Testis (tissue), 3 donors: Measurements from ENCODE around the gene MBP. TPM values are rescaled to one million over a fixed set of nuclear protein-coding genes. Genes with fewer than 3 reads are reported as not detected.

ENCODE experiments used
- DNase-seq: peaks from one replicate; pipeline ENCODE4 v3.0.0-alpha.2; 2019
- H3K27ac ChIP-seq, 2 donors: fragments of 200-600 bp; sonication (generic); one replicate each; pipeline ENCODE4 v1.5.1; 2019
- H3K27me3 ChIP-seq: fragments of 200-600 bp; sonication (generic); one replicate; pipeline ENCODE4 v1.5.1; 2019
- H3K36me3 ChIP-seq: fragments of 200-600 bp; sonication (generic); one replicate; pipeline ENCODE4 v1.5.1; 2017; ENCODE audit warnings: low read depth; ENCODE audit errors: missing control alignments
- H3K4me1 ChIP-seq: fragments of 200-600 bp; sonication (generic); one replicate; pipeline ENCODE4 v1.5.1; 2019
- H3K4me3 ChIP-seq, 2 donors: fragments of 200-600 bp; sonication (generic); one replicate each; pipeline ENCODE4 v1.5.1; 2017 to 2019
- H3K9me3 ChIP-seq: fragments of 200-600 bp; sonication (generic); one replicate; pipeline ENCODE4 v1.5.1; 2017
- POLR2A ChIP-seq: fragments of 450-650 bp; IDR thresholded peaks from one replicate; pipeline ENCODE4 v1.6.1; 2017; ENCODE audit warnings: antibody characterized with exemption, mild to moderate bottlenecking, moderate library complexity
- WGBS, 2 donors: methylation state at CpG; one replicate each; pipeline ENCODE4 v1.1.5; 2018; 5-methylcytosine and 5-hydroxymethylcytosine counted together
- intact Hi-C: fragments of 100-400 bp; cut with DNase I; formaldehyde crosslinking; loops from one replicate; pipeline ENCODE4 v1.15.1; 2023; ENCODE audit warnings: low total_unique reads
- polyA plus RNA-seq: library from polyadenylated mRNA; stranded (reverse); fragments of 350-450 nt; fragmentation: Illumina TruSeq; extraction: RNeasy Lipid Tissue Mini Kit (QIAGEN cat#74804); gene quantifications from one replicate; pipeline ENCODE4 v1.2.3, GENCODE V29; 2014; ENCODE audit warnings: low read depth, low replicate concordance; ENCODE audit not compliant: insufficient read depth
- total RNA-seq, 2 donors: library from RNA; depleted of rRNA; stranded (reverse); fragments of >200 nt; gene quantifications; one replicate each; pipeline ENCODE4 v1.2.3, GENCODE V29; 2016
- TF ChIP-seq, protein P1 (sequence below), 3 experiments: fragments of 450-650 bp in 2 of 3; fragments of 200-600 bp in 1 of 3; sonication (generic) in 1 of 3; IDR thresholded peaks; one replicate each; pipeline ENCODE4 v1.5.1; 2016 to 2019; ENCODE audit warnings: antibody characterized with exemption in 3 of 3, mild to moderate bottlenecking in 2 of 3, moderate library complexity in 1 of 3

MBP gene
- total and polyA plus RNA-seq, 3 donors from 2014 or later = 15.4 to 20.3 (median 16.7) TPM

DNA sequence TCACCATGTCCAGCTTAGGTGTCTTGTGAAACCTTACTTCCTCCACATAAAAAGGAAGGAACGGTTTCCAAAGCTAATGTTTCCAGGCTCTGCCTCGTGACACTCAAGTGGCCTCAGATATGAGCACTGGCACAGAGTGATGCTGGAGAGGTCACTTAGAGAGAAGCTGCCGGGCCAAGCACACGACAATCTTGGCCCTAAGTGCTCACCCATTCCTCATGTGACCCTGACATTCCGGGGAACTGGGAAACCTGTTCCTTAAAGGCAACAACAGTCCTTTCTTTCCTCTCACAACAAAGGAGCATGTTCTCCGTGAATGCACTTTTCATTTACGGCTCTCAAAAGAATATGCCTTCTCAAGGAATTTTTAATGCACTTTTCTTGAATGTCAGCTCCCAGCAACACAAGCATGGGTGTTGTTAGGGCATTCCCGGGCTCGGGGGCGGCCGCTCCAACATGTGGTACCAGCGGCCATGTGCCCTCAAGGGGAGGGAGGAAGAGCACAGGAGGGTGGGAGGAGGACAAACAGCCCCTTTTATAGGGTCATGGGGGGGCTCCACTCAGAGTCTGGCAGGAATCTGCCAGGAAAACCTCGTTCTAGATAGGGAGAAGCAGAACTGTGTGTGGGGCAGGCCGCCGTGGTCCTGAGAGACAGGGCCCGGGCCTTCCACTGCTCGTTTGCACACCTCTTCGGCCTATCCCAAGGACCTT is 118.6 kb downstream of the MBP start:
- H3K27ac ChIP-seq = peak overlapping the region; percentile 48 to 85
- intact Hi-C loops = no loop called here
- no peak overlapping the region for H3K4me3 ChIP-seq
- no peaks in the 10 kb centered on the region for H3K27me3 ChIP-seq
- peak; percentile 75 for DNase-seq
- no peaks in the 10 kb centered on the region for H3K9me3 ChIP-seq
- WGBS, 2 donors = 38 to 60% methylated on average over 17 to 18 of the region's 18 CpGs
- H3K4me1 ChIP-seq = peaks cover 4% of the 10 kb centered on the region
- no peak for TF ChIP-seq POLR2A
- TF ChIP-seq, protein P1, sequence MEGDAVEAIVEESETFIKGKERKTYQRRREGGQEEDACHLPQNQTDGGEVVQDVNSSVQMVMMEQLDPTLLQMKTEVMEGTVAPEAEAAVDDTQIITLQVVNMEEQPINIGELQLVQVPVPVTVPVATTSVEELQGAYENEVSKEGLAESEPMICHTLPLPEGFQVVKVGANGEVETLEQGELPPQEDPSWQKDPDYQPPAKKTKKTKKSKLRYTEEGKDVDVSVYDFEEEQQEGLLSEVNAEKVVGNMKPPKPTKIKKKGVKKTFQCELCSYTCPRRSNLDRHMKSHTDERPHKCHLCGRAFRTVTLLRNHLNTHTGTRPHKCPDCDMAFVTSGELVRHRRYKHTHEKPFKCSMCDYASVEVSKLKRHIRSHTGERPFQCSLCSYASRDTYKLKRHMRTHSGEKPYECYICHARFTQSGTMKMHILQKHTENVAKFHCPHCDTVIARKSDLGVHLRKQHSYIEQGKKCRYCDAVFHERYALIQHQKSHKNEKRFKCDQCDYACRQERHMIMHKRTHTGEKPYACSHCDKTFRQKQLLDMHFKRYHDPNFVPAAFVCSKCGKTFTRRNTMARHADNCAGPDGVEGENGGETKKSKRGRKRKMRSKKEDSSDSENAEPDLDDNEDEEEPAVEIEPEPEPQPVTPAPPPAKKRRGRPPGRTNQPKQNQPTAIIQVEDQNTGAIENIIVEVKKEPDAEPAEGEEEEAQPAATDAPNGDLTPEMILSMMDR (IDR thresholded peaks at IDR 0.05) = no peak
- H3K36me3 ChIP-seq = no peaks in the 10 kb centered on the region

DNA sequence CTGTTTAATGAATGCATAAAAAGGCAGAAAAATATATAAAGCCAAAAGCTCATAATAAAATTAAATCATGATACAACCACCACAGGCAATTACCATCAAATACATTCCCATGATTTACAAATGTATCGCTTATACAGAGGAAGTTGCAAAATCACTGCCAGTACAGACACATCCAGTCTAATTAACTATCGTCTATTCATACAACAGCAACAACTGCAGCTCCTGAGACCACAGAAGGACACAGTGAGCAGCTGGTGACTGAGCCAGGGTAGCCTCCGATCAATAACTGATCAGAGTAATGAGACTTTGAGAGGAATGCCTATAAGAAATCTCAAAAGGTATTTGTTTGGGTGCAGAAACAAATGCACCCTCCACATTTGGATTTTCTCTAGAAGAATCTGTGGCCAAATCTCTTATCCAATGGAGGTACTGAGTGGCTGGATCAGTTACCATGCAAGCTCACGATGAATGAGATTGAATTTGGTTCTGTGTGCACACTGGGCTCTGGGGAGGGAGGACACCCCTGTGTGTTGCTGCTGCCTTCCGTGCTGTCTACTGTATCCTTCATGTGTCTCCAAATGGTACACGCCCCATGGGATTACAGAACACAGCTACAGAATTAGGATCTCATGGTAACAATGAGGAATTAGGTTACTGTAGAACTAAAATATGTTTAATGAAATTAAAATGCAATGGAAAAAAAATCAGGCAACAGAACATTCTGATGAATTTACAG is 119.6 kb downstream of the MBP start:
- Histone ChIP-seq H3K4me1 (peaks cover 4% of the 10 kb centered on the region), H3K27ac (peak overlapping the region; percentile 48 to 85), H3K9me3 (no peaks in the 10 kb centered on the region), H3K36me3 (no peaks in the 10 kb centered on the region), H3K4me3 (no peak overlapping the region), H3K27me3 (no peaks in the 10 kb centered on the region)
- WGBS, 2 donors = 71 to 81% methylated on average over 6 of the region's 6 CpGs
- peak; percentile 10 for DNase-seq
- TF ChIP-seq, protein P1 (IDR thresholded peaks at IDR 0.05) = no peak
- intact Hi-C loops = no loop called here

DNA sequence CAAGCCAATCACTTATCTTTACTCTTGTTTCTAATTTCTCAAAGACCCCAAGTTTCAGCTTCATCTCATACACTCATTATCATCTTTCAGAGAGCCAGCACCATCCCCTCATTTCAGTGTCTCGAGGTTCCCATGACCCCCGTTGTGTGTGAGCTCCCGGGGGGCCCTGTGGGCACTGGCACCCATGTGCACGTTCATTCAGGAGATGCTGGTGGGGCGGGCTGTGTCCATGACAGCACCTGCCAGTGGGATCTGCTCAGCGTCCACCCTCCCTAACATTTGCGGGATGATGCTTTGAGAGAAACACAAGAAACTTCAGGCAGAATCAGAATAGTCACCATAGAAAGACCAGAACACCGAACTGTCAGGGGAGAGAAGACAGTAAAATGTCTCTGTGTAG is 120.5 kb downstream of the MBP start:
- Histone ChIP-seq H3K27me3 (no peaks in the 10 kb centered on the region), H3K9me3 (no peaks in the 10 kb centered on the region), H3K27ac (no peak overlapping the region), H3K36me3 (no peaks in the 10 kb centered on the region), H3K4me1 (peaks cover 7% of the 10 kb centered on the region), H3K4me3 (no peak overlapping the region)
- intact Hi-C loops = no loop called here
- WGBS, 2 donors = 88 to 92% methylated on average over 8 of the region's 8 CpGs
- no peak for TF ChIP-seq POLR2A
- TF ChIP-seq, protein P1 (IDR thresholded peaks at IDR 0.05) = no peak
- DNase-seq = no peak

DNA sequence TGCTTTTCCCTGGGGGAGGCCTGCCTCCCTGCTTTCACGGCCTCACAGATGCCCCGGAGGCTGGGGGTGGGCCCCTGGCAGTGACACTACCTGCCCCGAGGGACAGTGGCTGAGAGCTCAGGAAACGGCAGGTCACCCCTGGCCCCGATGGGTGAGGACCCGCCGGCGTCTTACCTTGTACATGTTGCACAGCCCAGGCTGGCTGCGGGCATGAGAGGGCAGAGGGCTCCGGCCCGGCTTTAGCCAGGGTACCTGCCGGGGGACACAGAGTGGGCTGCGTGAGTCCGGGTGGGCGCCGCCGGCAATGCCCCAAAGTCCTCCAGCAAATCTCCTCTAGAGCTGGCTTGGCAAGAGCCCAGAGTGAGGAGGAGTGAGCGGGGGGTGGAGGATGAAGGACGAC is 122.9 kb downstream of the MBP start:
- WGBS, 2 donors = 84 to 90% methylated on average over 3 to 19 of the region's 19 CpGs
- peaks cover 9% of the 10 kb centered on the region for H3K4me1 ChIP-seq
- intact Hi-C loops = loop anchor here (10.0 kb wide), 1 partner anchor 45 kb away; no protein-coding TSS in a partner anchor

More for the DNA sequence above, 122.9 kb downstream of the MBP start:
- Histone ChIP-seq H3K36me3 (no peaks in the 10 kb centered on the region), H3K9me3 (no peaks in the 10 kb centered on the region), H3K27ac (no peak overlapping the region), H3K27me3 (no peaks in the 10 kb centered on the region), H3K4me3 (no peak overlapping the region)
- TF ChIP-seq, protein P1 (IDR thresholded peaks at IDR 0.05) = no peak
- TF ChIP-seq POLR2A = no peak
- DNase-seq = peak; percentile 10
